Measurements from ENCODE around the gene NHEJ1.

NHEJ1 gene

GRCh38 chr2:219084791-219085190 is 75.8 kb downstream of the NHEJ1 start:
- DNase-seq: no peak

GRCh38 chr2:219082332-219082958 is 78.2 kb downstream of the NHEJ1 start:
- no peak for DNase-seq

DNA sequence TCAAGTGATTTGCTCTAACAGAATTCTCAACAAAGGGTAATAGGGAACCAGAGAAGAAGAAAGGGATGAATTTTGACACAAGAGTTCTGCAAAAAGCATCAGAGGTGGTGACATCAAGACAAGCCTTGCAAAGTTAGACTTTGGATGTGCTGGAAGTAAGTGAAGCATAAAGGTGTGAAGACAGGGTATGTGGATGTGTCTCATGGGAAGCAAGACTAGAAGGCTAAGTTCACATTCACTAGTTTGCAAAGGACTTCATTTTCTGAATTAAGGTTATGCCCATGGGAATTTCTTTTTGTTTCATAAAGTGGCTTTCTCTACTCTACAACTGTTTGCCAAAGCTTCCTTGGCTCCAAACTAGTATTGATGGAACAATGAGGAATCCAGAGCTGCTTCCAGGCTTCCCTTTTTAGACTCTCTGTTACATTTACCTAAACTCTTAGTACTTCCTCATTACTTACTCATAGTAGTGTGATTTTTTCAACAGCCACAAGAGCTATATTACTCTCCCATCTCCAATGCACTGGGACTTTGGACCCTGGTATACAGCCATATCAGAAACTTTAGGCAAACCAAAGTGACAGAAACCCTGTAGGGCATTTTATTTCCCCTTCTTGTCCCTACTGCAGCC is 78.8 kb downstream of the NHEJ1 start:
- no peak for DNase-seq

DNA sequence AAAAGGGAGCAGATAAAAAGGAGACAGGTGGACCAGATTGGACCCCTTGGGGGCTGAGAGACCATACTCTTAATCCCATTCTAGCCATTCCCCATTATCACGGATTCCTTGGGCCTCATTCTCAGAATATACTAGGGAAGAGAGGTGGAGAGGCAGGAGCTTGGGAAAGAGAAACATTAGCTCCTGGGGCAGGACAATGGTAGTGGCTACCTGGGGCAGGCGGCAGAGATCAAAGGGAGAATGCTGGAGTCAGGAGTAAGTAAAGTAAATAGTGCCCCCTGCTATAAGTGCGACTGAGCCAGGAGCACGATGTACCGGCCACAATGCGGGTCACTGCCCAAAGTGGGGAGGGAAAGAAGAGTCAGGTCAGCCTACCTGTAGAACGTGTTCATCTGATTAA is 79.5 kb downstream of the NHEJ1 start:
- no peak for DNase-seq

DNA sequence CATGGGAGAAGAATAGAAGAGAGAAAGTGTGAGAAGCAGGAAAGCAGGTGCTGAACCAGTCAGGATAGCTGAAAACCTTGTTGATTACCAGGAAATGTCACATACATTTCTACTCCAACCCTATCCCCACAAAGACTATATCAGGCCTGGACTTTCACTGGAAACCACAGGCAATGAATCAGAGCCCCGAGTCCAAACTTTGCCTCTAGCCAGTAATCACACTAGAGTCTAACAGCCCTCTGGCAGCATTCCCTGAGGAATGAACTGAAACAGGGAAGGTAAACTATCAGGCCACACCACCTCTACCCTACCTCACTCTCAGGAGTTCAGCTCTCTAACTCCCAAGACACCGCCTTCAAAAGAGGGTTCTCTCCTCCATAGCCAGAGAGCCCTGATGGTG is 81.2 kb downstream of the NHEJ1 start:
- DNase-seq: peak; percentile 61

- no peak for DNase-seq
Observed at GRCh38 chr2:219078951-219079350, 81.7 kb downstream of the NHEJ1 start.

DNA sequence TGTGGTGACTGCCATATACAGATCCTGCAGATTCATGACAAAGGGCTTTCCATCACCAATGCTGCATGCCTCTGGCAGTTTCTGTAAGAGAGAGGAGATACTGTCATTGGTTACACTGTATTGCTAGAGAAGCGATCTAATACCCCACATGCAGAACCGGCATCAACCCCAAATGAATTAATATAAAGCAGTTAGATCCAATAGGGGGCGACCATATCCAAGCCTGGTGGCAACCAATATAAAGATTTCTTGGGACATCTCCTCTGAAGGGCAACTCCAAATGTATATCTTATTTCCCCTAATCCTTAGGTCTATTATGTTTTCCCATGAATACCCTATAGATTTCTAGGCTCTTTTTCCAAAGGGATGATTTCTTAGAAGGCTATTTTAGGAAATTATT is 82.5 kb downstream of the NHEJ1 start:
- no peak for DNase-seq

GRCh38 chr2:219076253-219076652 is 84.4 kb downstream of the NHEJ1 start:
- no peak for DNase-seq

DNA sequence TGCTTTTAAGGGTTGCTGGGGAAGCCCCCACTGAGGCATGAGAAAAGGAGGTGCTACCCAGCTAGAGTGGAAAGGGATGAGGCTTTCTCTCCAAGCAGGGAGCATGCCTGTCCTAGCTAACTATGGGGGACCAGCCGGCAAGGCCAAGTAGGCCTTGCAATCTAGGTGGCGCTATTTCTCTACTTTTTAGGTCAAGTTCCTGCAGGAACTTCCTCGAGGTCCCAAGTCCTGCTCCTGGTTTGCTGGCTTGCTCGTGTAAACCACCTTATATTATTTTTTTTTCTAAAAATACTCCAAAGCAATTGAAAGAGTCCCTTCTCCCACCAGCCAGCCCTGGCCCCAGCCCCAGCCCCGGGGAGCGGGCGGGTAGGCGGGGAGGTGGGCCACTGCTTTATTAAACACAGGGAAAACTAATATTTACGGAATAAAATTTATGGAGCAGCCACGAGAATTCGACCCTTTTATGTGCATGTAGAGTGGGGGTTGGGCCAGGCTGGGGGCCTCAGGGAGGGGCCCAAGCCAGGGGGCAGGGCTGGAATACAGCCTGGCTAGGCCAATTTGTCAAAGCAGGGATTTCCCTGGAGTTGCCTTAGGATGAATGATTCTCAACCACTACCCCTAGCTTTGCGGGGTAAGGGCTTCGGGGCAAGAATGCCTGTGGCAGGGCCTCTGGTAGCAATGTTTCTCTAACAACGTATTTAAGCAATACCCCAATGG is 87.0 kb downstream of the NHEJ1 start:
- peak; percentile 41 for DNase-seq

- DNase-seq: no peak
Observed at GRCh38 chr2:219072741-219073250, 87.8 kb downstream of the NHEJ1 start.

DNA sequence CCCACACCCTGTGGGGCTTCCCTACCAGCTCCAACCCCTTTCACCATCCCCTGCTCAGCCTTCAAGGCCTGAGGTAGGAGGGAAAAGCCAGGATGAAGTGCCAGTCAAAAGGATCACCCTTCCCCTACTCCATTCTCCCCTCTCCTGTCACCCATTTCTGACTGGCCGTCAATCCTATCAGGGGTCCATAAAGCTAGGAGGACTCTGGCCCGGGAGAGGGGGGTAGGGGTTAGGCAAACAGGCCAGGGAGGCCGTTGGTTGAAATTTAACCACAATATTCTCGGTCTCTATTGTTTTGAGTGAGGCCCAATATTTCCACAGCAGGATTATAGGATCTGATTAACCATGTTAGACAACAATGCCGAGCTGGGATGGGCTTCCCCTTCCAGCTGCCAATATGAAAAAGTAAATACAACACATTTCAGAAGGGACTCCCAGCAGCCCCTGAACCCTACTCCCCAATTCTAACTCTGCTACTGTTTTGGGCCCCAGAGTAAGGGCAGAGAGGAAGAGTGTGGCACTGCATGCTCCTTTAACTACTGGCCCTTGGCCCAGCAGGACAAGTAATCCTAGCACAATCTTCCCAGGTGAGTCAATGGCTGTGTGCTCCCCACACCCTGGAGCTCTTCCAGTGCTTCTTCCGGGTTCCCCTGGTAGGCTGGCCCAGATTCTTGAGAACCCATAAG is 89.3 kb downstream of the NHEJ1 start:
- peak; percentile 54 for DNase-seq

DNA sequence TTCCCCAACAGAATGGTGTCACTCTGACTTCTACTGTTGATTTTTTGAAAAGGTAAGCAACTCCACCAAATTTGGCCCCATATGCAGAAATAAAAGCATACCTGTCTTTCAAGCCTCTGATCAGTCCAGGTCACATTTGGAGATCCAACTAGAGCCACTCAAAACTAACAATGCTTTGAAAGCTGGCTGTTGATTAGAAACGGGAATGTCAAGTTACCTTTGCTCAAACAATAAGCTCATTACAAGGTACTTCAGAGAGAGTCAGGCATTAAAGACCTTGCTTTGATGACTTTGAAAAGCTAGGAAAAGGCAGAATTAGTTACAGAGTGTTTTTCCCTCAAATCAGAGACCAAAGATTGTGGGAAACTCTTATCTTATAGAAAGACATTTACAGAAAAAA is 95.1 kb downstream of the NHEJ1 start:
- DNase-seq: no peak

DNA sequence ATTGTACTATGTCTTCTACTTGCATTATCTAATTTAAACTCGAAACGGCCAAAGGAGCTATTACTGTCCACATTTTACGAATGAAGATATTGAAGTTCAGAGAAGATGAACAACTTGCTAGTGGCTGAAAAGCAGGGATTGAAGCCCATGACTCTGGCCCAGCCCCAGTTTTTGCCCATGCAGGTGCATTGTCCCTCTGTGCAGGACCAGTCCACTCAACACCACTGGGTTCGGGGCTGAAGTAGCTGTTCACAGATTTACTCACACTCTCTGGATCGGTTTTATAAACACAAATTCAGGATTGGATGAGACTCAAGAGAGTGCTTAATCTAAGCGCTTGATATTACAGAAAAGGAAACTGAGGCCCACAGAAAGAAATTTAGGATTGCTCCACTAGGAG is 98.5 kb downstream of the NHEJ1 start:
- no peak for DNase-seq

GRCh38 chr2:219060821-219061791 is 99.5 kb downstream of the NHEJ1 start, which contains the start of gene IHH:
Gene IHH (minus strand): TSS chr2:219060921. CDS start chr2:219060467, 454 bp downstream.
- DNase-seq: no peak

- DNase-seq: no peak
Observed at GRCh38 chr2:219059725-219060682, 100.6 kb downstream of the NHEJ1 start.

GRCh38 chr2:219059375-219059724 is 101.3 kb downstream of the NHEJ1 start:
- DNase-seq: no peak

GRCh38 chr2:219058541-219059374 is 101.9 kb downstream of the NHEJ1 start:
- peak; percentile 29 for DNase-seq

- DNase-seq: peak; percentile 37
Observed at GRCh38 chr2:219057709-219058540, 102.7 kb downstream of the NHEJ1 start.

All from NCI-H226 (cell line).